Measurements from ENCODE around the gene SEMA6D. TPM values are rescaled to one million over a fixed set of nuclear protein-coding genes. Genes with fewer than 3 reads are reported as not detected.

Gene SEMA6D
- total RNA-seq, 1 experiment from 2014 or later: 15.8 TPM

DNA sequence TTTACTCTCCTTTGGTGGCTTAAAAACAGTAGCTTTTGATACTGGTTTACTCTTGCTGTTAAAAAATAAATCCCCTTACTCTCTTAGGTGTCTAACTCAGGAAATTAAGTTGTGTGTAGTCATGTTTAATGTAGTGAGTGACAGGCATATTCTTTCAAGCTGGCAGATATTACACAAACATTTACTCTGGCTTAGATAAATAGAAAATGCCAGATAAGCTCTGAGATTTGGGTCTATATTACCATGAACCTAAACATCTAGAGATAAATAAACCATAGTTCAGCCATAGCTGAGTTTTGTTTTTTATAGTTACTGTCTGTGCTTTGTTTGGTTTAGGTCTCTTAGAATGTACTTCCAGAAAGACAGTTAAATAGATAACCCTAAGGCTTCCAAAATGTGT, 2.4 kb downstream of the SEMA6D start:
- Histone ChIP-seq H3K18ac (ENCODE audit: insufficient read length, low read depth, low read length) (no peak overlapping the region), H3T11ph (ENCODE audit: low read length) (no peak overlapping the region), H3K23me2 (ENCODE audit: insufficient read length, low read depth, low read length, poor library complexity, severe bottlenecking) (peaks cover 13% of the 10 kb centered on the region), H3K27me3 (ENCODE audit: insufficient read depth, low read length) (peaks cover 16% of the 10 kb centered on the region; the same call in 1 of the 2 replicates), H2AK5ac (ENCODE audit: insufficient read length, low read length) (no peak overlapping the region), H2BK12ac (ENCODE audit: insufficient read length, low read depth, low read length) (no peak overlapping the region), H2BK20ac (ENCODE audit: low read depth, low read length, poor library complexity, severe bottlenecking) (no peak overlapping the region), H3K23ac (ENCODE audit: insufficient read length, low read depth, low read length) (no peak overlapping the region), H3K56ac (ENCODE audit: insufficient read length, low read depth, low read length) (no peak overlapping the region), H4K5ac (ENCODE audit: insufficient read length, low read depth, low read length) (no peak overlapping the region), H2BK120ac (ENCODE audit: low read depth, low read length, poor library complexity, severe bottlenecking) (no peak overlapping the region), H3K9me3 (ENCODE audit: control insufficient read depth, low read depth, low read length) (no peaks in the 10 kb centered on the region), H3K79me1 (ENCODE audit: insufficient read depth, low read depth, low read length, poor library complexity, severe bottlenecking) (no peaks in the 10 kb centered on the region), H4K20me1 (ENCODE audit: control insufficient read depth, insufficient read depth, insufficient read length) (no peaks in the 10 kb centered on the region), H3K27ac (ENCODE audit: insufficient read length, low read depth, low read length) (no peak overlapping the region), H3K14ac (ENCODE audit: insufficient read depth, low read length) (no peak overlapping the region), H2AFZ (ENCODE audit: low read length) (no peak overlapping the region), H3K4me2 (ENCODE audit: insufficient read depth, insufficient read length, low read length) (no peak overlapping the region), H4K8ac (replicated peaks; ENCODE audit: insufficient read length, low read depth, low read length) (no peak overlapping the region), H2BK5ac (ENCODE audit: insufficient read length, low read length) (no peak overlapping the region), H3K79me2 (ENCODE audit: insufficient read depth, low read length) (no peaks in the 10 kb centered on the region), H3K4ac (ENCODE audit: low read depth, low read length) (no peak overlapping the region), H3K9ac (ENCODE audit: extremely low read depth, insufficient read length, low read length) (no peak overlapping the region), H4K91ac (ENCODE audit: insufficient read length, low read depth, low read length) (no peak overlapping the region), H2BK15ac (ENCODE audit: low read depth, low read length) (no peak overlapping the region), H3K4me1 (ENCODE audit: insufficient read depth, low read length) (no peaks in the 10 kb centered on the region)
- peaks cover 0 to 3% of the 10 kb centered on the region in 2 experiments; a peak in 1 of 5 replicates for H3K9me3 Mint-ChIP-seq
- H3K36me3 Mint-ChIP-seq (ENCODE audit: insufficient read depth in 1 of 3, low read depth in 3 of 3): peaks cover 0 to 13% (median 2%) of the 10 kb centered on the region in 3 experiments; a peak in 2 of 7 replicates
- no peak for DNase-seq
- H3K4me1 Mint-ChIP-seq: peaks cover 55 to 67% of the 10 kb centered on the region in 2 experiments
- H3K27ac Mint-ChIP-seq: no peak overlapping the region
- TF ChIP-seq, protein P1, sequence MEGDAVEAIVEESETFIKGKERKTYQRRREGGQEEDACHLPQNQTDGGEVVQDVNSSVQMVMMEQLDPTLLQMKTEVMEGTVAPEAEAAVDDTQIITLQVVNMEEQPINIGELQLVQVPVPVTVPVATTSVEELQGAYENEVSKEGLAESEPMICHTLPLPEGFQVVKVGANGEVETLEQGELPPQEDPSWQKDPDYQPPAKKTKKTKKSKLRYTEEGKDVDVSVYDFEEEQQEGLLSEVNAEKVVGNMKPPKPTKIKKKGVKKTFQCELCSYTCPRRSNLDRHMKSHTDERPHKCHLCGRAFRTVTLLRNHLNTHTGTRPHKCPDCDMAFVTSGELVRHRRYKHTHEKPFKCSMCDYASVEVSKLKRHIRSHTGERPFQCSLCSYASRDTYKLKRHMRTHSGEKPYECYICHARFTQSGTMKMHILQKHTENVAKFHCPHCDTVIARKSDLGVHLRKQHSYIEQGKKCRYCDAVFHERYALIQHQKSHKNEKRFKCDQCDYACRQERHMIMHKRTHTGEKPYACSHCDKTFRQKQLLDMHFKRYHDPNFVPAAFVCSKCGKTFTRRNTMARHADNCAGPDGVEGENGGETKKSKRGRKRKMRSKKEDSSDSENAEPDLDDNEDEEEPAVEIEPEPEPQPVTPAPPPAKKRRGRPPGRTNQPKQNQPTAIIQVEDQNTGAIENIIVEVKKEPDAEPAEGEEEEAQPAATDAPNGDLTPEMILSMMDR (conservative IDR thresholded peaks at IDR 0.05): no peak
- H3K27me3 Mint-ChIP-seq (ENCODE audit: low read depth): peaks cover 44% of the 10 kb centered on the region
- H3K4me3 Mint-ChIP-seq: peak overlapping the region; percentile 89 to 99

Data from H9 (cell line).